HG03575 (cell line): ENCODE results near the gene PARP9.
"Not testable (repeated sequence)": the region's sequence is repeated elsewhere in the genome, so short reads cannot be mapped to it uniquely, and the experiment has no call there.

Experiments used
- ATAC-seq: cut with Tn5 transposase; IDR thresholded peaks from one replicate; pipeline ENCODE4 v1.9.1; 2021; ENCODE audit not compliant: unreplicated experiment, insufficient number of reproducible peaks, low FRiP score; ENCODE audit errors: extremely low read depth

PARP9 gene

DNA sequence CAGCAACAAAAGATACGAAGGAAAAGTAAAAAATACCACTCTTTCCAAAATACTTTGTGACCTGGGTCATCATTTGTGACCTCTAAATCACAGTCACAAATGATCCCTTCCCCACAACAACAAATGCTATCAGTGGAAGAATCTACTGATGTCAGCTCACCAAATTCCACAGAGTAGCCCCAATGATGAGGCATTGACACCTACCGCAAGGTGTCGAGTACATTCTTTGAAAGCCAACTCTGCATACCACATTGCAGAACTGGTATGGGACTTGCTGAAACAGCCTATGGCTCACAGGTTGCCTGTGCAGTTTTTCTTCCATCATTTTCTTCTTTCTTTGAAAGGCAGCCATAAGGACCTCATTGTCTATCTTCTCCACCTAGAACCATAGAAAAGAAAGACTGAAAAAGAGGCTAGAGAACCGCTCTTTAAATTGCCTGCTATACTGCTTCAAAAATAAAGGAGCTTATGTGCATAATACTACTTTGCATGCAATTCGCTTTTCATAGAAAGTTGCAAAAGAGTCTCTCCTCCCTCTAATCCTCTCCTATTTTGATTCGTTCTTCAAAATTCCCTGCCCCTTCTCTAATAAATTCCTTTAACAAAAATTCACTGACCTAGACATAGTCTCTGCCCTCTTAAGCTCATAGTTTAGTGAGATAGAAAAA, 28.0 kb downstream of the PARP9 start:
- no peak for ATAC-seq

DNA sequence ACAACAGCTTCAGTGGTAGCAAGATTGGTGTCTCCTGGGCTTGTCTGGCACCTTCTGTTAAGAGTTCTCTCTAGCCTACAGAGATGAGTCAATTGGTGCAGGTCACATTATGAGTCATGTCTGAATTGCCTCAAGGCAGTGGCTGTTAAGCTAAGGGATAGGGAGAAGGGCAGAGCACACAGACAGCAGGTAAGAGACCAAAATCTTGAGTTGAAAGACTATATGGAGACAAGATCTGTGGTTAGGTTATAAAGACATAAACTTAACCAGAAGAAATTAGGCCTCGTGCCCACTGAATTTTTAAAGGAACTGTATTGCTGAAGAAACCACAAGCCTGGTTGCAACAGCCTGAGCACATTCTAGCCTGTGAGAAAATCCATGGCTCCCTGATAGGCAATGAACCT, 30.2 kb downstream of the PARP9 start:
- ATAC-seq: peak; percentile 92

DNA sequence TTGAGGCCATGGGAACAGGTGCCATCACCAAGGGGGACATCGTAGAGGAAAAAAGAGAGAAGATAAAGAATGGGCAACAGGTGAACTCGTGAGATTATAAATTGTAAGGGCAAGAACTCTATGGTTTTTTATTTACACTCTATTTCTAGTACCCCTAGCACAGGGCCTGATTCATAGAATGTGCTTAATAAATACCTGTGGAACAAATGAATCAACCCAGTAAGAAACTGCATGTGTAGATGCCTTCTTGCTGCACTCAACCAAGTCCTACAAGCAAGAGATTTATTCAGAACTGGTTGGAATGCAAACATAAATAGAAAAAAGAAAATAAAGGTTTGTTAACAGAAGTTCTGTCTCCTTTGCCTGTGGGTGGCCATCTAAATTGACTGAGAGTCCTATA, 30.6 kb downstream of the PARP9 start:
- no peak for ATAC-seq

DNA sequence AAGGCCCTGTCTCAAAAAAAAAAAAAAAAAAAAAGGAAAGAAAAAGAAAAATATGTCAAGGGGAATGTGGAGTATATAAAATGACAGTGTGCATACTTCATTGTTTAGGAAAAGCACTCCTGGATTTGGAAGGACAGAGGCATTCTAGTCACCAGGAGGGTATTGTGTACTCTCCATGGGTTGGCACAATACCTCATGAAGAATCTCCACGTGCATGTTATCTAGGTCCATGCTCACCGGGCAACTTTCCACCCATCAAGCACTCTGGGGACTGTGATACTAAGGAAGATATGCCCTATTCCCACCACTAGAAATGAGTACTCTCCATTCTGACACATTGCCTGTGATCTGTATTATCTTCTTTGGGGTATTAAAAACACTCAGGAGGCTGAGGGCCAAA, 33.9 kb downstream of the PARP9 start:
- ATAC-seq: no peak

DNA sequence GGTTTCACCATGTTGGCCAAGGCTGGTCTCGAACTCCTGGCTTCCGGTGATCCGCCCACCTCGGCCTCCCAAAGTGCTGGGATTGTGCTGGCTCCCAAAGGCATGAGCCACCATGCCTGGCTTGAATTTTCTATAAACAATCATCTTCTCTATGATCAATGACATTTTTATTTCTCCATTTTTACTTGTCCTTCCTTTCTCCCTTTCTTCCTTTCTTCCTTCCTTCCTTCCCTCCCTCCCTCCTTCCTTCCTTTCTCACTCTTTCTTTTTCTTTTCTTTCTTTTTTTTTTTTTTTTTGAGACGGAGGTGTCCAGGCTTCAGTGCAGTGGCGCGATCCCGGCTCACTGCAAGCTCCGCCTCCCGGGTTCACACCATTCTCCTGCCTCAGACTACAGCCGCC, 40.8 kb downstream of the PARP9 start:
- no peak for ATAC-seq

DNA sequence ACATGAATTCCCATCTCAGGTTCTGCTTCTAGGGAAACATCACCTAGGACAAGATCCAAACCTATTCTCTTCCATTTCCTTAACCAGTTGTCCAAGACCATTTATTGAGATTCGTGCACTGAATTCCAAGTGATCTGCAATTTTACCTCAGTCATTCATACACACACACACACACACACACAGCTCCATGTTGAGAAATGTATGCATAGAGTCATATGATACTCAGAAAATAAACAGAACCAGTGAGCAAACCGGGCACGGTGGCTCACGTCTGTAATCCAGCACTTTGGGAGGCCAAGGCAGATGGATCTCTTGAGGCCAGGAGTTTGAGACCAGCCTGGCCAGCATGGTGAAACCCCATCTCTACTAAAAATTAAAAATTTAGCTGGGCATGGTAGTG, 43.2 kb downstream of the PARP9 start:
- ATAC-seq: no peak

DNA sequence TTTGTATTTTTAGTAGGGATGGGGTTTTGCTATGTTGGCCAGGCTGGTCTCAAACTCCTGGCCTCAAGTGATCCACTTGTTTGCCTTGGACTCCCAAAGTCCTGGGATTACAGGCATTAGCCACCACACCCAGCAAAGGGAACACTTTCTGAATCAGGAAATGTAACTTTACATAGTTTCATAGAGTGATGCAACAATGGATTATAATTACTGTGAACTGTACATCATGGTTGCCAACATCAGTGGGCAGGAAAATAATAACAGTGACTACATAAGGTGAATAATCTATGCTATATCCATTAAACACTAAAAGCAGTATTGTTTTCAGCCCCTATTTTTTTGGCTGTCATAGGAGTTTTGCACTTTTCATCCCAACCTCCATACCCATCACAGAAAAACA, 44.4 kb downstream of the PARP9 start:
- no peak for ATAC-seq

DNA sequence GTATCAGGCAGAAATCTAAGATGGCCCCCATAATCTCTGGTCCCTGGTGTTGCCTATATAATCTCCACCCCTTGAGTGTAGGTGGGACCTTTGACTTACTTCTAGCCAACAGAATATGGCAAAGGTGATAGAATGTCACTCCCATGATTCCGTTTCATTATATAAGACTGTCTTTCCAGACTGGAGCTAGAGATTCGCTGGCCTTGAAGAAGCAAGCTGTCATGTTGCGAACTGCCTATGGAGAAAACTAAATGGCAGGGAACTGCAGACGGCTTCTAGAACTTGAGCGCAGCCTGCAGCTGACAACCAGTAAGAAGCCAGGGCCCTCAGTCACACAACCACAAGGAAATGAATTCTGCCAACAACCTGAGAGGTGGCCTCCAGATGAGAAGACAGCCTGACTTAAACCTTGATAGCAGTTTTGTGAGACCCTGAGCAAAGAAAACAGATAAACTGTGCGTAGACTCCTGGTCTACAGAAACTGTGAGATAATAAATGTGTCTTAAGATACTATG, 47.2 kb downstream of the PARP9 start:
- no peak for ATAC-seq

DNA sequence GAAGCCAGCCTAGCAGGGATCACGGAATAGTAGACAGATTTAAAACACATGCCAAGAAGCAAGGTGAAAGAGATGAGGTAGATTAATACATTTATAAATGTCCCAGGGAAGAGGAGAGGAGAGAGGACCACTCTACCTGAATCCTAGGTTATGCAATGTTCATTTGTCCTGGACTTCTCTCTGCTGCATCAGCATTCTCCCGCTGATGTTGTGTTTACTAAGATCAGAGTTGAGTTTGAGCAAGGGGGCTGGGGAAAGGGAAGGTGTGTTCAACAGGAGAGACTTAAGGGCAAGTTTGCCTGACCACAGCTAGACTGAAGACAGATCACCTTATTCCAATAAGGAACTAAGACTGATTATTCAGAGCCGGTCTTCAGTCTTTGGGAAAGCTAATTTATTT, 48.2 kb downstream of the PARP9 start:
- no peak for ATAC-seq

DNA sequence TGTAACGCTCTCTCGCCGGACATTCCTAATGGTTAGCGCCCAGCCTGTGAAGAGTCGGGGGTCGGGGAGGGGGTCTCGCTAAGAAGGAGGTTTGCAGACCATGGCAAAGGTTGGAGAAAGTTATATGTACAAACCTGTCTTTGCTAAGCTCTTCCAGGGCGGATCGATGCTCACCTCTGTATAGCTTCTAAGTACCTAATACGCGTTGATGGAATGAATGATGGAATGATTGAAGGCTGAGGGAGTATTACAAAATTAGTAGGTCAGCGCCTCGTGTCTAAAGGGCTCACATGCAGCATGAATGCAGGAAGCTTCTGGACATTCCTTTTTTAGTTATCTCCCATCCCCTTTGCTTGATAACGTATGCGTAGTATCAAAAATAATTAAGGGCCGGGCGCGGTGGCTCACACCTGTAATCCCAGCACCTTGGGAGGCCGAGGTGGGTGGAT, 49.1 kb downstream of the PARP9 start:
- ATAC-seq: no peak

DNA sequence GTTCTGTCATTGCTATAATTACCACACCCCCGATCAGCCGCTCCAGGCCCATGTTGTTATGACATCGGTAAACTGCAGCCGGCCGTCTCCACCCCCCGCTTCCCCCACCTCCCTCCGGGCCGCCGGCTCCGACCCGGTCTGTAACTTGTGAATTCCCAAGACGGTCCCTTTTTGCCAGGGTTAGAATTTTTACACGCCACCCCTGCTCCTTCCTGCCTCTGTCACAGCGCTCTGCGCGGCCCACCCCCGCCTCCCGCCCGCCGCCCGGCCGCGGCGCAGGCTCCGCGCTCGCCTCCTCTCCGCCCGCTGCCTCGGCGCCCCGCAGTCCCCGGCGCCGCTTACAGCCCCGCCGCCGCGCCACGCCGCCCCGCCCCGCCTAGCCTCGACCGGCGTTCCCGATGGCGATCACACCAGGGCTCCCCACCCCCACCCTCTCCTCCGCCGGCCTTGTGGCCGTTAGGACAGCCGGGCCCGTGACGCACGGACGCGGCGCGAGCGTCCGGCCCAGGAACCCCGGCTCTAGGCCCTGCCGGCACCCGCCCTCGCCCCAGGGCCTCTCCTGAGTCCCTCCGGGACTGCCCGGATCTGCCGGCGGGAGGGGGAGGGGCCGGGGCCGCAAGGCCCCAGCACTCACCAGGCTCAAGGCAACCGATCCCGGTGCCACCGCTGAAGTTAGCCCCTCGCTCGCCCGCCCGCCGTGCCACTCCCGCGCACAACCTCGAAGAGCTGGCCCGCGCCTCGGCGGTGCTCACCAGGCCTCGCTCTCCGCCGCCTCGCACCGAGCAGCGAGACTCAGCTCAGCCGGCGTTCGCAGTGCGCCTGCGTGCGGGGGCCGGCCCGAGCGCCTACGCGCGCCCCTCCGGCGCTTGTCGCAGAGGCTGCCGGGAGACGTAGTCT, 49.7 kb downstream of the PARP9 start, which contains the start of gene KPNA1:
KPNA1 (minus strand) TSS at position 817 of the 897 bp plus-strand sequence. CDS start 18,374 bp downstream, outside the sequence.
- ATAC-seq: peak; percentile 40

DNA sequence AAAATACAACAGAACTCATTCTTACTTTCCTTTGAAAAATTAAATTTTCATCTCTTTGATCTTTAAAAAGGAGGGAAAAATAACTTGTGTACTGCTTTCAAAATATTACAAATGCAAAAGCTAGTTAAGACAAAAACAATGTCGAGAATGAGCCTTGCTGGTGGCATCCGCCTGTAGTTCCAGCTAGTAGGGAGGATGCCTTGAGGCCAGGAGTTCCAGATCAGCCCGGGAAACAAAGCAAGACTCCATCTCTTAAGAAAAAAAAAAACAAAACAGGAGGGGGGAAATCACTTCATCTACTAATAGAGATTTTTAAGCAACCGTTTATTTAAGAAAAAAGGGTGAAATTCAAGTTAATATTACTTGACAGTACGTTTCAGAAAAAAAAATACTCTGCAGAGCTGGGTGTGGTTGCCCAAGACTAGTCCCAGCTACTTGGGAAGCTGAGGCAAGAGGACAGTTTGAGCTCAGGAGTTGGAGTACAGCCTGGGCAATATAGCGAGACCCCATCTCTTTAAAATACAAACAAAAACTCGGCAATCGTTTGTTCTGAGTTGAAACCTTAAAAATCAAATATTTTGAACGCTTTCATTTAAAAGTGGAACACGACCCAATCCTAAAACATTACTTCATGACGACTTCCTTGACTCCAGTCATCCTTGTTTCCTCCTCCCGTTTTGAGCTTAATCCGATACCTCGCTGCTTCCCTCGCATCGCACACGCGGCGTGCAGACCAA, 50.5 kb downstream of the PARP9 start:
- ATAC-seq: no peak

DNA sequence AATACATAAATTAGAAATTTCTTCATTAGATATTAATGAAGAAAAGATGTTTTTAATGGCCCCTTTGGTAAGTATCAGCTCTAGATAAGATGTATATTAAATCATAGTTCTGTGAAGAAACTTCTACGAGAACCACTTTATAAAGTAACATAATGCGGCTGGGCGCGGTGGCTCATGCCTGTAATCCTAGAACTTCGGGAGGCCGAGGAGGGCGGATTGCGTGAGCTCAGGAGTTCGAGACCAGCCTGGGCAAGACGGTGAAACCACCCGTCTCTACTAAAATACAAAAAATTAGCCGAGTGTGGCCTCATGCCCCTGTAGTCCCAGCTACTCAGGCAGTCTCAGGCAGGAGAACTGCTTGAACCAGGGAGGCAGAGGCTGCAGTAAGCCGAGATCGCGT, 51.8 kb downstream of the PARP9 start:
- ATAC-seq: no peak

DNA sequence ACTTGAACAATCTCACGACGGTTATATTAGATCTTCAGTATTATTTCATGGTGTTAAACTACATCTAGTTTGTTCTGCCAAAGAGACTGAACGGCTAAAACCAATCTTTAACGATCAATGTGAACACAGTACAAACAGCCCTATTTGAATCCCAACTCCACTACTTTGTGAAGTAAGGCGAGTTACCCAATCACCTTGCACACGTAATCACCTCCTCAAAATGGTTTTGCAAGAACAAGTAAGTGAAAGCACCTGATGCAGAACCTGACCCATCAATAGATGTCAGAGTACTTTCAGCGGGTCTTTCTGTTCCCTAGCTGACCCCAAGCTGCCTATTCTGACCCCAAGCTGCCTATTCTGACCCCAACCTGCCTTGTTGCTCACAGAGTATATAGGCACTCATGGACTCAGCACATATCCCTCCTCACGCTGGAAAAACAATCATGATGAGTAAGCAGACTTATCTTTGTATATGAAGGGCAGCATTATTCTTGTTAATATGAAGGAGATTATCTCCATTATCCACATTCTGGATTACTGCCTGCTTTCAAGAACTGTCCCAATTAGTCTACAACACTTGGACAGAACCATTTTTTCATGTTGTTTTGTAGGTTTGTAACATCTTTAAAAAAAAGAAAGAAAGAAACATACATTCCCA, 53.1 kb downstream of the PARP9 start:
- ATAC-seq: no peak

DNA sequence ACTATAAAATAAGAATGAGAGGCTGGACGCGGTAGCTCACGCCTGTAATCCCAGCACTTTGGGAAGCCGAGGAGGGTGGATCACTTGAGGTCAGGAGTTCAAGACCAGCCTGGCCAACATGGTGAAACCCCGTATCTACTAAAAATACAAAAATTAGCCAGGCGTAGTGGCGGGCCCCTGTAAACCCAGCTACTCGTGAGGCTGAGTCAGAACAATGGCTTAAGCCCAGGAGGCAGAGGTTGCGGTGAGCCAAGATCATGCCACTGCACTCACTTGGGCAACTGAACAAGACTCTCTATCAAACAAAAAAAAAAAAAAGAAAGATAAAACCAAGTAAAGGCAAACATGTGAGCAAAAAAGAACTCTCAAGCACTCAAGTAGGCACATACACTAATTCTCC, 55.2 kb downstream of the PARP9 start:
- not testable (repeated sequence) for ATAC-seq

DNA sequence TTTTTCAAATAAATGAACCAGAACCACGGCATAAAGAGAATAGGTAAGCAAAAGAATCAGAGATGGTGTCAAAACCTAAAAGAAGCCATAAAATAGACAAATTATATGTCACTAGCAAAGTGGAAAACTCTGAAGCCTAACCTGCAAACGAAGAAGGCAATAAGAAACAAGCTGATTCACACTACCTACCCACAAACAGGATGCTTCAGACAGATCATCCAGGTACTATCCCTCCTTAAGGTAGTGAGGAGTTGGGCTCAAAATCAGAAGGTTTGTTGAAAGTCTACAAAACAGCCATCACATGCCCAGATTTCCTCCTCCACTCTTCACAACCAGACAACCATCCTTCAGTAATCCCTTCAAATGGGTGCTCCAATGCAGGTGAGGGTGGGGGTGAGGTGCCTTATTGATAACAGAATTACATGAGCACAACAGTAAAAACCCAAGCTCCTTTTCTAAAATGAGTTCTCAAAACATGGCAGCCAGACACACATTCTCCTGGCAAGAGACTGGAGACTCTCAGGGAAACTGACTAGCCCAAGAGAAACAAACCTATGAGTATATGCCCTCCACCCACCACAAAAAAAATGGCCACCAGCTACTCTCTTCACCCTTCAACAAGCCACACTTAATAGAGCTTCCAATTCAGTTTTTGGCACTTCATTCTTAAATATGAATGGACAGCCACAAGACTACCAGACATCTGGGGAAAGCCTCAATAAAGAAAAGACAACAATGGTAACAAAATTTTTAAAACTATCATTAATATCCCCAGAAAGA, 55.8 kb downstream of the PARP9 start:
- ATAC-seq: no peak

DNA sequence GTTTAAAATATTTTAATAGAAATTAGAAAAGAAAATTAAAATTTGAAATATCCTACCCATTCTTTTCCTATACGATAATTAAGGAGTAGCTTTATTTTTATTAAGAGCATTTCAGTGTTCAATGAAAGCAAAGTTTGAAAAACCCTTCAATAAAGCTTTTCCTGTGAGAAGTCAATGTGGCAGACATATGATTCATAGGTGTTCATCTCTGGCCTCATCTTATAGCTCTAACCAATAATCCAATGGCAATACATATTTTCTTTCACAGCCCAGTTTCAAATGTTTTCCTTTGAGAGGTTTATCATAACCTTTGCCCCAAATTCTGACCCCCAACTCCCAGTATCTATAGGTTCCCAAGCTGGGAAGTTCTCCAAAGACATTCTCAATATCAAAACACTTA, 57.6 kb downstream of the PARP9 start:
- no peak for ATAC-seq

DNA sequence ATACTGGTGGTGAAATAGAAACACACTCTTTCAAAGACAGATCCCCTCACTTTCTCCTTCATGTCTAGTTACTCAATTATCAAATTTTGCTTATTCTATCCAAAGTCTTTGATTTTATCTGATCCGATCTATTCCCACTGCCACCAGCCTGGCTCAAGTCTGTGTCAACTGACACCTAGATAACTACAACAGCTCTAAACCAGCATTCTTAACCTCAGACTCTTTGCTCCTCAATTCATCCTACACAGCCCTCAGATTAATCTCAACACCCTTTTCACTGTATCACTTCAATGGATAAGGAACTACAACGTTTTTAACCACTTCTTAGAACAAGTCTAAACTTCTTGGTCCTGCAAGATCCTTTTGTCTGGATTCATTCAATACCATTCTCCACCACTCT, 58.4 kb downstream of the PARP9 start:
- ATAC-seq: no peak
